K562 (cell line): ENCODE measurements around the gene TMEM176B. TPM values are rescaled to one million over a fixed set of nuclear protein-coding genes. Genes with fewer than 3 reads are reported as not detected.
A peak's percentile ranks its signal among the peaks of the same experiment; 100 is the strongest.

ENCODE experiments used
- ATAC-seq: fragments of 200-7000 bp; cut with Tn5 transposase; 3 replicates; pipeline ENCODE4 v1.9.1; 2020; ENCODE audit warnings: moderate library complexity
- BruUV-seq: library from RNA; stranded (reverse); fragments of 400-500 nt; replicated peaks from 2 replicates; lab custom pipeline; 2021; lab: Mats Ljungman, UMichigan
- CTCF ChIA-PET: fragments of 300-600 bp; formaldehyde crosslinking; extraction: SDS; loops from one replicate; lab custom pipeline; 2021; ENCODE audit warnings: low intra/inter-chr PET ratio; lab: Yijun Ruan, JAX
- POLR2A ChIA-PET: fragments of 300-600, 350-650 bp; sonication (Branson Sonifier 250); formaldehyde crosslinking; extraction: SDS; loops from one replicate; lab custom pipeline; 2021; ENCODE audit warnings: antibody characterized with exemption, inconsistent platforms; lab: Yijun Ruan, JAX
- DNase-seq, 4 experiments: peaks; one replicate each; pipeline versions ENCODE4 v3.0.0 to v3.0.0-alpha.2; 2011 to 2018; ENCODE audit warnings: low spot score in 3 of 4, mixed read lengths in 3 of 4; ENCODE audit errors: extremely low read depth in 1 of 4
- FAIRE-seq: peaks from 2 replicates; lab custom pipeline; 2011; peaks lifted over from hg19 to GRCh38; lab: Jason Lieb, UNC
- H2AFZ ChIP-seq: 2 replicates; pipeline ENCODE4 v1.6.0; 2011; ENCODE audit warnings: low read depth, low read length, control low read depth, inconsistent platforms
- H3K27ac ChIP-seq: fragments of 200-600 bp; 3 replicates; pipeline ENCODE4 v1.8.0; 2011; ENCODE audit warnings: low read depth, mild to moderate bottlenecking, control low read depth, inconsistent platforms, low read length, moderate library complexity, mixed read lengths; ENCODE audit errors: extremely low read depth
- H3K27me3 ChIP-seq, 2 experiments: fragments of 300-600 bp in 1 of 2; 2 replicates in 1 of 2; 3 replicates in 1 of 2; pipeline versions ENCODE4 v1.6.0 to v1.8.0; 2011; ENCODE audit warnings: inconsistent platforms in 2 of 2, low read length in 2 of 2, mild to moderate bottlenecking in 1 of 2, mixed read lengths in 1 of 2, moderate library complexity in 1 of 2; ENCODE audit not compliant: control insufficient read depth in 2 of 2, insufficient read depth in 2 of 2
- H3K36me3 ChIP-seq: fragments of 300-600 bp; 3 replicates; pipeline ENCODE4 v1.8.0; 2011; ENCODE audit warnings: mild to moderate bottlenecking, low read length, inconsistent platforms; ENCODE audit not compliant: control insufficient read depth, insufficient read depth
- H3K4me1 ChIP-seq, 2 experiments: fragments of 200-600 bp in 1 of 2; replicated peaks in 1 of 2; 2 replicates in 1 of 2; 3 replicates in 1 of 2; pipeline versions ENCODE4 v1.5.1 to v1.8.0; 2011; ENCODE audit warnings: inconsistent platforms in 2 of 2, low read length in 2 of 2, mild to moderate bottlenecking in 1 of 2, mixed read lengths in 1 of 2, moderate library complexity in 1 of 2; ENCODE audit not compliant: control insufficient read depth in 2 of 2, insufficient read depth in 2 of 2
- H3K4me2 ChIP-seq: 2 replicates; pipeline ENCODE4 v1.6.1; 2011; ENCODE audit warnings: low read length, control low read depth, inconsistent platforms, mixed read lengths; ENCODE audit not compliant: insufficient read depth
- H3K4me3 ChIP-seq: fragments of 200-600 bp; sonication (generic), shearing (Covaris generic); 2 replicates; pipeline ENCODE4 v1.5.1; 2016; ENCODE audit warnings: control low read depth, inconsistent platforms
- H3K79me2 ChIP-seq: fragments of 200-600 bp; 3 replicates; pipeline ENCODE4 v1.8.0; 2011; ENCODE audit warnings: low read length, inconsistent platforms; ENCODE audit not compliant: control insufficient read depth, insufficient read depth
- H3K9ac ChIP-seq, 2 experiments: 2 replicates each; pipeline versions ENCODE4 v1.6.0 to v1.6.1; 2011; ENCODE audit warnings: low read depth in 2 of 2, low read length in 2 of 2, control low read depth in 1 of 2, inconsistent platforms in 1 of 2, mild to moderate bottlenecking in 1 of 2, mixed read lengths in 1 of 2; ENCODE audit not compliant: insufficient read depth in 1 of 2
- H3K9me1 ChIP-seq: one replicate; pipeline ENCODE4 v1.6.0; 2011; ENCODE audit warnings: inconsistent platforms, mild to moderate bottlenecking, low read length, moderate library complexity; ENCODE audit not compliant: control insufficient read depth, insufficient read depth
- H3K9me3 ChIP-seq: replicated peaks from 2 replicates; pipeline ENCODE4 v1.5.1; 2011; ENCODE audit warnings: low read depth, low read length, inconsistent platforms; ENCODE audit not compliant: control insufficient read depth, insufficient read depth
- H4K20me1 ChIP-seq: replicated peaks from 2 replicates; pipeline ENCODE4 v1.6.1; 2011; ENCODE audit warnings: low read length, inconsistent platforms, mixed read lengths; ENCODE audit not compliant: control insufficient read depth, insufficient read depth
- CEBPB ChIP-seq: fragments of 450-650 bp; IDR thresholded peaks from 2 replicates; pipeline ENCODE4 v1.6.1; 2016; ENCODE audit warnings: missing genetic modification characterization, missing compliant biosample characterization
- CEBPG ChIP-seq, 3 experiments: fragments of 200-800 bp in 1 of 3; sonication (Bioruptor generic) in 1 of 3; sonication (generic) in 1 of 3; formaldehyde crosslinking in 1 of 3; IDR thresholded peaks in 2 of 3; conservative IDR thresholded peaks in 1 of 3; 2 replicates each; pipeline versions ENCODE4 v1.6.1 to v1.8.0; 2016 to 2022; ENCODE audit warnings: missing compliant biosample characterization in 2 of 3, missing genetic modification characterization in 2 of 3, mild to moderate bottlenecking in 1 of 3, missing genetic modification reagents in 1 of 3
- ESRRB ChIP-seq: fragments of 250-450 bp; sonication (Bioruptor Pico); IDR thresholded peaks from 2 replicates; pipeline ENCODE4 v1.5.0; 2020; ENCODE audit warnings: mild to moderate bottlenecking, moderate library complexity, borderline replicate concordance
- FOXJ2 ChIP-seq: fragments of 200-800 bp; sonication (Bioruptor generic); IDR thresholded peaks from 2 replicates; pipeline ENCODE4 v1.6.1; 2016; ENCODE audit warnings: missing genetic modification characterization, missing compliant biosample characterization
- MLX ChIP-seq, 2 experiments: fragments of 450-650 bp in 1 of 2; sonication (generic) in 1 of 2; formaldehyde crosslinking; conservative IDR thresholded peaks; 2 replicates each; pipeline versions ENCODE4 v1.4.0 to v1.8.1; 2020 to 2022; ENCODE audit warnings: mild to moderate bottlenecking in 1 of 2, missing genetic modification reagents in 1 of 2
- NFRKB ChIP-seq: fragments of 450-650 bp; IDR thresholded peaks from 2 replicates; pipeline ENCODE4 v1.6.1; 2016; ENCODE audit warnings: low read depth
- RBM25 ChIP-seq: fragments of 200-400 bp; formaldehyde crosslinking; IDR thresholded peaks from 2 replicates; pipeline ENCODE4 v1.6.1; 2018; ENCODE audit warnings: low read length, low read depth, moderate library complexity; ENCODE audit not compliant: severe bottlenecking
- RUNX1 ChIP-seq: sonication (generic); IDR thresholded peaks from 2 replicates; pipeline ENCODE4 v1.6.1; 2016; ENCODE audit warnings: antibody characterized with exemption, low read depth
- ZBTB7A ChIP-seq: IDR thresholded peaks from 2 replicates; pipeline ENCODE4 v1.6.1; 2011; ENCODE audit warnings: low read depth, mild to moderate bottlenecking, low read length, moderate library complexity, borderline replicate concordance; ENCODE audit not compliant: control insufficient read depth
- WGBS: fragments of 100-300 bp; shearing (Covaris generic); methylation state at CpG from one replicate; pipeline ENCODE4 v1.1.6; 2016; ENCODE audit warnings: low coverage, mixed read lengths; ENCODE audit not compliant: insufficient coverage; ENCODE audit errors: missing lambda C conversion rate; 5-methylcytosine and 5-hydroxymethylcytosine counted together
- in situ Hi-C: fragments of 300-500 bp; cut with MboI; formaldehyde crosslinking; loops from 4 replicates; pipeline ENCODE4 v1.15.0; 2018; ENCODE audit warnings: inconsistent platforms, mixed read lengths
- intact Hi-C: fragments of 100-400 bp; cut with micrococcal nuclease; formaldehyde crosslinking; loops from 2 replicates; pipeline ENCODE4 v1.14.2; 2022
- polyA plus RNA-seq, 8 experiments: library from polyadenylated mRNA; depleted of rRNA in 4 of 8; stranded (reverse) in 5 of 8; unstranded in 3 of 8; fragments of >200 nt; fragmentation: Nextera tagmentation in 2 of 8; fragmentation: Illumina TruSeq in 1 of 8; extraction: Ambion mirVana in 2 of 8; extraction: Trizol in 1 of 8; gene quantifications; 2 replicates each; pipeline versions ENCODE4 v1.2.1 to v1.2.3, GENCODE V29; 2011 to 2014; ENCODE audit warnings: inconsistent platforms in 1 of 8, missing spikeins in 1 of 8
- total RNA-seq, 7 experiments: library from RNA; depleted of rRNA in 6 of 7; stranded (reverse); fragments of >200 nt in 6 of 7; fragmentation: Illumina TruSeq in 2 of 7; extraction: Trizol in 2 of 7; gene quantifications; 2 replicates each; pipeline versions ENCODE4 v1.2.1 to v1.2.3, GENCODE V29; 2011 to 2021; ENCODE audit warnings: low replicate concordance in 1 of 7

TMEM176B gene
- total and polyA plus RNA-seq, 9 of the 15 experiments (the other 6 are each of a cell fraction or from before 2014, with no cell fraction given), result 0.19 to 0.60 TPM; not detected in 7

GRCh38 chr7:150781103-150781502 lies 19.1 kb downstream of the TMEM176B start:
- no peak overlapping the region for H3K27ac ChIP-seq
- CTCF ChIA-PET, result no interaction called here
- no TSS peak for BruUV-seq
- ATAC-seq (no peak), DNase-seq (no peak)
- H3K27me3 ChIP-seq, result peaks cover 24 to 35% of the 10 kb centered on the region in 2 experiments; a peak in 4 of 5 replicates
- no peak overlapping the region for H2AFZ ChIP-seq
- intact Hi-C loops, result loop anchor here (10.0 kb wide), 1 partner anchor 314 kb away; no protein-coding TSS in a partner anchor
- no peaks in the 10 kb centered on the region for H4K20me1 ChIP-seq
- no peaks in the 10 kb centered on the region for H3K9me3 ChIP-seq
- H3K9ac ChIP-seq, result no peak overlapping the region
- no peak overlapping the region for H3K4me3 ChIP-seq
- TF ChIP-seq CEBPG (CRISPR knock-in tag; IDR thresholded peaks at IDR 0.05) (no peak), CEBPG (tag; conservative IDR thresholded peaks at IDR 0.05 in 1 of 2, IDR thresholded peaks at IDR 0.05 in 1 of 2) (peak in 1 of 2 experiments; percentile 43; a peak in 2 of 4 replicates), CEBPB (peak; percentile 63), ESRRB (no peak)
- TF ChIP-seq, all 486 proteins: peak for 2
- 2% methylated on average over 3 of the region's 3 CpGs for WGBS
- Histone ChIP-seq H3K4me1 (no peaks in the 10 kb centered on the region), H3K36me3 (no peaks in the 10 kb centered on the region), H3K9me1 (no peaks in the 10 kb centered on the region), H3K4me2 (no peak overlapping the region), H3K79me2 (no peaks in the 10 kb centered on the region)
- POLR2A ChIA-PET, result interaction anchor here (0.7 kb wide), 2 partner anchors 74 to 372 kb away, joined by 3 read pairs; no protein-coding TSS in a partner anchor
- FAIRE-seq, result no peak
- in situ Hi-C loops, result no loop called here

DNA sequence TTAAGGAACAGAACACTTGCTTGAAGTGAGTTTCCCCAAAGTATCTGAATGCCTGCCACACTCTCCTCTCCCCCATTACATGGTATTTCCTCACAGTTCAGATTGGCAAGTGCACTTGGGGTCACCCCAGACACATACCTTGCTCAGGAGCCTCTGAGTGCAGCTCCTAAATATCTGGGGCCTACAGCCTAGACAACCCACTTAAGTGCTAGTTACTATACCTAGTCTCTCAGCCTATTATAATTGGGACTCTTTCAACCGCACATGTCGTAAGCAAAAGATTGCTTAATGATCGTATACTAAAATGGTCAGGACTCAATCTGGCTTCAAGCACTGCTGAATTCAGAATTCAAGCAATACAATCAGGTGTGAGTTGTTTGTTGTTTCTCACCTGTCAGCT lies 19.9 kb downstream of the TMEM176B start:
- H3K9me3 ChIP-seq, result no peaks in the 10 kb centered on the region
- no peaks in the 10 kb centered on the region for H3K79me2 ChIP-seq
- intact Hi-C loops, result loop anchor here (10.0 kb wide), 1 partner anchor 315 kb away; no protein-coding TSS in a partner anchor
- no peak overlapping the region for H2AFZ ChIP-seq
- H4K20me1 ChIP-seq, result no peaks in the 10 kb centered on the region
- H3K9me1 ChIP-seq, result no peaks in the 10 kb centered on the region
- in situ Hi-C loops, result no loop called here
- H3K27me3 ChIP-seq, result peaks cover 20 to 28% of the 10 kb centered on the region in 2 experiments; a peak in 4 of 5 replicates
- DNase-seq (peak in 1 of 4 experiments; percentile 12), FAIRE-seq (no peak), ATAC-seq (no peak)
- H3K4me3 ChIP-seq, result no peak overlapping the region
- H3K4me2 ChIP-seq, result no peak overlapping the region
- H3K4me1 ChIP-seq, result no peaks in the 10 kb centered on the region
- CTCF ChIA-PET, result interaction anchor here (2.3 kb wide), 1 partner anchor 96 kb away, joined by 18 read pairs; no protein-coding TSS in a partner anchor
- no TSS peak for BruUV-seq
- POLR2A ChIA-PET, result interaction anchor here (0.6 to 0.7 kb wide), 2 partner anchors 75 to 95 kb away, joined by 3 read pairs; no protein-coding TSS in a partner anchor
- no peak overlapping the region for H3K27ac ChIP-seq
- no peaks in the 10 kb centered on the region for H3K36me3 ChIP-seq
- 3% methylated on average over 3 of the region's 3 CpGs for WGBS
- H3K9ac ChIP-seq, result no peak overlapping the region
- TF ChIP-seq NFRKB, result no peak
- no peak for TF ChIP-seq ZBTB7A
- no peak for TF ChIP-seq MLX (CRISPR knock-in tag; conservative IDR thresholded peaks at IDR 0.05)
- TF ChIP-seq FOXJ2 (tag), result no peak
- TF ChIP-seq CEBPB, result no peak
- no peak for TF ChIP-seq RUNX1
- TF ChIP-seq RBM25, result no peak
